HepG2 (cell line): ENCODE measurements around the gene EPN3. TPM values are rescaled to one million over a fixed set of nuclear protein-coding genes. Genes with fewer than 3 reads are reported as not detected.

ENCODE experiments used
- ATAC-seq: fragments of 200-7000 bp; cut with Tn5 transposase; 3 replicates; pipeline ENCODE4 v1.9.1; 2020; ENCODE audit warnings: mild to moderate bottlenecking, moderate library complexity
- BruUV-seq: library from RNA; stranded (reverse); fragments of 400-500 nt; replicated peaks from 2 replicates; lab custom pipeline; 2021; lab: Mats Ljungman, UMichigan
- CTCF ChIA-PET: fragments of 300-600 bp; formaldehyde crosslinking; extraction: SDS; loops from one replicate; lab custom pipeline; 2021; ENCODE audit warnings: low total read pairs, inconsistent platforms, low intra/inter-chr PET ratio; lab: Yijun Ruan, JAX
- POLR2A ChIA-PET: fragments of 350-600 bp; sonication (Branson Sonifier 250); formaldehyde crosslinking; loops from one replicate; lab custom pipeline; 2020; ENCODE audit warnings: antibody characterized with exemption, inconsistent platforms; lab: Yijun Ruan, JAX
- DNase-seq: peaks from one replicate; pipeline ENCODE4 v3.0.0-alpha.2; 2015; ENCODE audit warnings: low spot score
- FAIRE-seq: peaks from 3 replicates; lab custom pipeline; 2011; peaks lifted over from hg19 to GRCh38; lab: Jason Lieb, UNC
- H2AFZ ChIP-seq: one replicate; pipeline ENCODE4 v1.6.1; 2011; ENCODE audit warnings: low read length, inconsistent platforms
- H3K27ac ChIP-seq: fragments of 300-600 bp; 3 replicates; pipeline ENCODE4 v1.8.0; 2011; ENCODE audit warnings: mixed run types, mild to moderate bottlenecking, mixed read lengths, low read length, inconsistent platforms; ENCODE audit not compliant: insufficient read depth; ENCODE audit errors: extremely low read length
- H3K27me3 ChIP-seq, 2 experiments: fragments of 200-600 bp in 1 of 2; 2 replicates in 1 of 2; 3 replicates in 1 of 2; pipeline versions ENCODE4 v1.6.0 to v1.8.0; 2011; ENCODE audit warnings: low read length in 2 of 2, mild to moderate bottlenecking in 2 of 2, moderate library complexity in 2 of 2, inconsistent platforms in 1 of 2; ENCODE audit not compliant: insufficient read depth in 2 of 2, control insufficient read depth in 1 of 2
- H3K36me3 ChIP-seq, 2 experiments: fragments of 200-600 bp in 1 of 2; replicated peaks in 1 of 2; 2 replicates in 1 of 2; 3 replicates in 1 of 2; pipeline versions ENCODE4 v1.5.1 to v1.8.0; 2011; ENCODE audit warnings: low read length in 2 of 2, inconsistent platforms in 1 of 2; ENCODE audit not compliant: insufficient read depth in 2 of 2, control insufficient read depth in 1 of 2
- H3K4me1 ChIP-seq: 2 replicates; pipeline ENCODE4 v1.5.1; 2012; ENCODE audit warnings: low read length, inconsistent platforms; ENCODE audit not compliant: insufficient read depth
- H3K4me2 ChIP-seq: 2 replicates; pipeline ENCODE4 v1.6.0; 2011; ENCODE audit warnings: low read depth, low read length, inconsistent platforms
- H3K4me3 ChIP-seq, 3 experiments: fragments of 200-600 bp in 1 of 3; sonication (generic), shearing (Covaris generic) in 1 of 3; replicated peaks in 1 of 3; 2 replicates each; pipeline ENCODE4 v1.5.1; 2011 to 2016; ENCODE audit warnings: low read length in 3 of 3, inconsistent platforms in 2 of 3, low read depth in 2 of 3, mild to moderate bottlenecking in 2 of 3, control low read depth in 1 of 3, mixed read lengths in 1 of 3; ENCODE audit not compliant: insufficient read depth in 1 of 3
- H3K79me2 ChIP-seq: one replicate; pipeline ENCODE4 v1.6.1; 2011; ENCODE audit warnings: low read length, inconsistent platforms; ENCODE audit not compliant: insufficient read depth
- H3K9ac ChIP-seq: 2 replicates; pipeline ENCODE4 v1.6.0; 2011; ENCODE audit warnings: mild to moderate bottlenecking, low read depth, low read length, inconsistent platforms; ENCODE audit not compliant: insufficient read depth
- H3K9me3 ChIP-seq: 2 replicates; pipeline ENCODE4 v1.5.1; 2012; ENCODE audit warnings: mild to moderate bottlenecking, low read length
- H4K20me1 ChIP-seq: 2 replicates; pipeline ENCODE4 v1.6.0; 2011; ENCODE audit warnings: inconsistent platforms, mild to moderate bottlenecking, low read length, moderate library complexity; ENCODE audit not compliant: insufficient read depth
- CREB1 ChIP-seq, 2 experiments: fragments of 450-650 bp in 1 of 2; IDR thresholded peaks; 2 replicates each; pipeline ENCODE4 v1.6.1; 2016 to 2017; ENCODE audit warnings: control low read depth in 1 of 2, mild to moderate bottlenecking in 1 of 2, missing compliant biosample characterization in 1 of 2, missing genetic modification characterization in 1 of 2
- DDIT3 ChIP-seq: sonication (generic); formaldehyde crosslinking; IDR thresholded peaks from 2 replicates; pipeline ENCODE4 v1.4.0; 2020; ENCODE audit warnings: mild to moderate bottlenecking, missing genetic modification reagents
- JARID2 ChIP-seq: sonication (generic); formaldehyde crosslinking; IDR thresholded peaks from 2 replicates; pipeline ENCODE4 v1.8.1; 2023; ENCODE audit warnings: missing genetic modification reagents, inconsistent platforms; ENCODE audit not compliant: insufficient replicate concordance
- LCORL ChIP-seq, 2 experiments: fragments of 450-650 bp in 1 of 2; sonication (generic) in 1 of 2; formaldehyde crosslinking in 1 of 2; IDR thresholded peaks; 2 replicates each; pipeline versions ENCODE4 v1.5.0 to v1.6.1; 2017 to 2020; ENCODE audit warnings: antibody characterized with exemption in 1 of 2, missing genetic modification reagents in 1 of 2
- PCBP1 ChIP-seq: fragments of 200-400 bp; formaldehyde crosslinking; IDR thresholded peaks from 2 replicates; pipeline ENCODE4 v1.6.1; 2017; ENCODE audit warnings: mild to moderate bottlenecking, low read depth, low read length, borderline replicate concordance
- PRDM10 ChIP-seq: sonication (generic); formaldehyde crosslinking; IDR thresholded peaks from 2 replicates; pipeline ENCODE4 v1.4.0; 2020; ENCODE audit warnings: low read depth, missing genetic modification reagents
- PREB ChIP-seq: sonication (generic); formaldehyde crosslinking; IDR thresholded peaks from 2 replicates; pipeline ENCODE4 v1.4.0; 2020; ENCODE audit warnings: missing genetic modification reagents
- SMC3 ChIP-seq: IDR thresholded peaks from 2 replicates; pipeline ENCODE4 v1.6.1; 2011; ENCODE audit warnings: low read length, improper control_type of control experiment
- ZBTB3 ChIP-seq: sonication (generic); formaldehyde crosslinking; IDR thresholded peaks from 2 replicates; pipeline ENCODE4 v1.4.0; 2020; ENCODE audit warnings: low read depth, mild to moderate bottlenecking, moderate library complexity, missing genetic modification reagents, borderline replicate concordance
- ZFP36 ChIP-seq: fragments of 150-350 bp; IDR thresholded peaks from 2 replicates; pipeline ENCODE4 v1.6.1; 2018; ENCODE audit warnings: borderline replicate concordance, low read length, low read depth; ENCODE audit not compliant: partially characterized antibody
- ZNF253 ChIP-seq: sonication (generic); formaldehyde crosslinking; IDR thresholded peaks from 2 replicates; pipeline ENCODE4 v1.8.0; 2022; ENCODE audit warnings: mild to moderate bottlenecking, missing genetic modification reagents, borderline replicate concordance
- ZNF276 ChIP-seq: sonication (generic); formaldehyde crosslinking; IDR thresholded peaks from 2 replicates; pipeline ENCODE4 v1.4.0; 2020; ENCODE audit warnings: mild to moderate bottlenecking, low read depth, missing genetic modification reagents
- ZNF598 ChIP-seq: sonication (generic); formaldehyde crosslinking; IDR thresholded peaks from 2 replicates; pipeline ENCODE4 v1.5.1; 2020; ENCODE audit warnings: mild to moderate bottlenecking, missing genetic modification reagents, borderline replicate concordance
- WGBS: methylation state at CpG from one replicate; pipeline ENCODE4 v1.1.6; 2017; ENCODE audit warnings: low lambda C conversion rate; 5-methylcytosine and 5-hydroxymethylcytosine counted together
- in situ Hi-C: cut with HindIII; loops from 2 replicates; pipeline ENCODE4 v1.10.0; 2017; ENCODE audit warnings: low pct_unique_long_range_greater_than_20kb; ENCODE audit not compliant: extremely low pct_ligation_motif_present
- intact Hi-C: fragments of 100-400 bp; cut with micrococcal nuclease; formaldehyde crosslinking; loops from one replicate; pipeline ENCODE4 v1.10.0; 2022; ENCODE audit not compliant: unreplicated experiment
- polyA plus RNA-seq, 8 experiments: library from polyadenylated mRNA; depleted of rRNA in 3 of 8; stranded (reverse) in 7 of 8; unstranded in 1 of 8; fragments of >200 nt; fragmentation: Illumina TruSeq in 4 of 8; extraction: Trizol in 4 of 8; gene quantifications; 2 replicates each; pipeline versions ENCODE4 v1.2.1 to v1.2.3, GENCODE V29; 2011 to 2016; ENCODE audit warnings: low read depth in 4 of 8, missing spikeins in 1 of 8, mixed read lengths in 1 of 8; ENCODE audit not compliant: insufficient read depth in 1 of 8
- total RNA-seq, 5 experiments: library from RNA; depleted of rRNA; stranded (reverse); fragments of >200 nt; fragmentation: Illumina TruSeq; extraction: Trizol; gene quantifications; 2 replicates each; pipeline ENCODE4 v1.2.3, GENCODE V29; 2016; ENCODE audit warnings: low read depth in 1 of 5

The EPN3 gene
- total and polyA plus RNA-seq, 2 of the 13 experiments (the other 11 are each of a cell fraction or from before 2014, with no cell fraction given): 0.11 to 0.95 TPM

- ChIA-PET CTCF (interaction anchor here (1.3 to 2.8 kb wide), 5 partner anchors 18 to 145 kb away, joined by 4 to 16 read pairs (median 7); partner anchors contain the start of gene LRRC59), POLR2A (interaction anchor here (0.7 to 1.1 kb wide), 3 partner anchors 59 to 86 kb away, joined by 3 to 5 read pairs (median 3); partner anchors contain the start of gene LRRC59)
- no peak for DNase-seq
These were observed 49.3 kb upstream of the EPN3 start for GRCh38 chr17:50483266-50483665.

More at GRCh38 chr17:50483266-50483665, 49.3 kb upstream of the EPN3 start:
- Histone ChIP-seq H3K9ac (no peak overlapping the region), H3K79me2 (peaks cover 3% of the 10 kb centered on the region), H3K9me3 (no peaks in the 10 kb centered on the region), H3K4me3 (no peak overlapping the region), H3K27ac (no peak overlapping the region), H2AFZ (no peak overlapping the region), H3K27me3 (no peaks in the 10 kb centered on the region), H3K36me3 (peaks cover 9 to 19% of the 10 kb centered on the region in 2 experiments; a peak in 4 of 5 replicates), H3K4me2 (no peak overlapping the region), H3K4me1 (peaks cover 20% of the 10 kb centered on the region), H4K20me1 (peaks cover 4% of the 10 kb centered on the region; the same call in 1 of the 2 replicates)
- BruUV-seq: no TSS peak
- TF ChIP-seq SMC3 (no peak), JARID2 (CRISPR knock-in tag) (no peak), PRDM10 (CRISPR knock-in tag) (no peak), ZBTB3 (CRISPR knock-in tag) (no peak), ZNF253 (CRISPR knock-in tag) (no peak), PCBP1 (no peak), CREB1 (IDR thresholded peaks at IDR 0.05) (no peak), CREB1 (CRISPR knock-in tag; IDR thresholded peaks at IDR 0.05) (no peak), ZNF276 (no peak), PREB (CRISPR knock-in tag) (no peak), ZFP36 (no peak), LCORL (IDR thresholded peaks at IDR 0.05) (no peak), LCORL (CRISPR knock-in tag; IDR thresholded peaks at IDR 0.05) (no peak), DDIT3 (CRISPR knock-in tag) (no peak), ZNF598 (CRISPR knock-in tag) (no peak)
- FAIRE-seq: no peak
- intact Hi-C loops (no loop called here), in situ Hi-C loops (loop anchor here (5.0 kb wide), 2 partner anchors 144 to 214 kb away; no protein-coding TSS in a partner anchor)
- WGBS: 90% methylated on average over 2 of the region's 5 CpGs
- no peak for ATAC-seq
